DMS153 (cell line): ENCODE data around the gene ST13.
"Not testable (repeated sequence)": the region's sequence is repeated elsewhere in the genome, so short reads cannot be mapped to it uniquely, and the experiment has no call there.

Source experiments
- DNase-seq: peaks from one replicate; lab custom pipeline; 2025; lab: John Stamatoyannopoulos, UW

ST13 gene

GRCh38 chr22:40856513-40857308, at the start of gene ST13, which contains the start of gene XPNPEP3:
ST13 (minus strand) TSS chr22:40856639; CDS start chr22:40856540, 99 bp downstream.
XPNPEP3 (plus strand) TSS chr22:40857148; CDS start chr22:40857182, 34 bp downstream.
- peak; percentile 90 for DNase-seq

- no peak for DNase-seq
Observed at GRCh38 chr22:40904101-40904500, 47.7 kb upstream of the ST13 start.

DNA sequence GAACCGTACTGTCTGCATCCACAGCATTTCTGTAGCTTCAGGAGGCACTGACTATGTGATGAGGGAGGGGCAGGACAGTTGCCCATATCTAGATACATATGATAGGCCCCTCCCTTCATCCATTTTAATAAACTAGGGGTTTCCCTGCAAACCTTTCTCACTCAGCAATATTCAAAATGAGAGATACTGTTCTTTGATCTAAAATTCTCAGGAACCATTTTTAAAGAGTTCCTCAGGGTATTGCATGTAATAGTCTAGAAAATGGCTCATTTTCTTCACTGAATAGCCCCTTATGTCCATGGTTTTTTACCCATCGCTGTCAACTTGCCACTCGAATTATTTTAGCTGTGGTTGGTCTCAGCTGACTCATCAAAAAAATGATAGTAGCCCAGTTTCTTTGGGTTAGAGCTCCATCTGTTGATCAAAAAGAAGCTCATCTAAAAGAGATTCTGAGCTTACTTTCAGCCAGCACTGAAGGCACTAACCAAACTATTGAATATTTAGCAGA, 42.5 kb upstream of the ST13 start:
- peak; percentile 31 for DNase-seq

- DNase-seq, result no peak
Observed at GRCh38 chr22:40894417-40894816, 38.0 kb upstream of the ST13 start.

DNA sequence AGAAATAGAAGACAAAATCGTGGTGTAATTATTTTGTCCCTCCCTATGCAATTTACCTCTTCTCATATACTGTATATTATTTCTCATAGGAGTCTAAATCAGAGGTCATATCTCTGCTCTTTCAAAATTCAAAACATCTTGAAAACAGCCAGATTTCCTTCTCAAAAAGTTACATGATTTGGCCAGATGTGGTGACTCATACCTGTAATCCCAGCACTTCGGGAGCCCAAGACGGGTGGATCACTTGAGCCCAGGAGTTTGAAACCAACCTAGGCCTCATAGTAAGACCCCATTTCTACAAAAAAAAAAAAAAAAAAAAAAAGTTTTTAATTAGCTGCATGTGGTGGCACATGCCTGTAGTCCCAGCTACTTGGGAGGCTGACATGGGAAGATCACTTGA, 34.4 kb upstream of the ST13 start:
- DNase-seq, result no peak

- DNase-seq, result no peak
Observed at GRCh38 chr22:40889116-40889515, 32.7 kb upstream of the ST13 start.

DNA sequence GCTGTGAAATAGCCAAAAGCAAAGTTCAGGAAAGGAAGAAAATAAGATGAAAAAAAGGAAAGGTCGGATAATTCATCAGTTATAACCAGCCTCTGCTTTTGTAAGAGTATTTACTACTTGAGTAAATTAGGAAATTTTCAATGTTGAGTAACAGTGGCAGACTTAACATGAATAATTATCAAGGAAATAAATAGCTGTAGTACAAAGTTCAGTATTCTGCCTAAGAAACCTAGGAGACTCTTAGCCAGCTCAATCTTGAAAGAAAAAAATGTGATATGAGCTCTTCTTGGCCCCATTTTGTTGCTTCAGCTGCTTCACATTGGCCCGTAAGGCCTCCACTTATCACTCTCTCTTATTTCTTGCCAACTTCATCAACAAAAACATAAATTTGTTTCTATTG, 22.5 kb upstream of the ST13 start:
- no peak for DNase-seq

GRCh38 chr22:40877488-40877887, 21.0 kb upstream of the ST13 start:
- no peak for DNase-seq

DNA sequence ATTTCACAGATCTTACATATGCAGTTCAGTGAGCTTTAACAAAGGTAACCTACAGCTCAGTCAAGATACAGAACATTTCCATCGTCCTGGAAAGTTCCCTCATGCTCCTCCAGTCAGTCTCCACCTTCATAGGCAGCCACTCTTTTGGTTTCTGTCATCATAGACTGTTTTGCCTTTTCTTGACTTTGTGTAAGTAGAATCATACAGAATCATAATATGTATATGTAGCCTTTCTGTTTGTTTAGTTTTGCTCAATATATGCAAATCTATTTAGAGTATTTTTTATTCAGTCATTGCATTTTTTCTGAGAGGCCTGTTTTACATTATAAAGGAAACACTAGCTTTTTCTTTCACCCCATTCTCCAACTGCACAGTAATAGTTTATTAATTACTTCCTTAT, 20.5 kb upstream of the ST13 start:
- no peak for DNase-seq

- DNase-seq, result no peak
Observed at GRCh38 chr22:40875111-40875510, 18.7 kb upstream of the ST13 start.

DNA sequence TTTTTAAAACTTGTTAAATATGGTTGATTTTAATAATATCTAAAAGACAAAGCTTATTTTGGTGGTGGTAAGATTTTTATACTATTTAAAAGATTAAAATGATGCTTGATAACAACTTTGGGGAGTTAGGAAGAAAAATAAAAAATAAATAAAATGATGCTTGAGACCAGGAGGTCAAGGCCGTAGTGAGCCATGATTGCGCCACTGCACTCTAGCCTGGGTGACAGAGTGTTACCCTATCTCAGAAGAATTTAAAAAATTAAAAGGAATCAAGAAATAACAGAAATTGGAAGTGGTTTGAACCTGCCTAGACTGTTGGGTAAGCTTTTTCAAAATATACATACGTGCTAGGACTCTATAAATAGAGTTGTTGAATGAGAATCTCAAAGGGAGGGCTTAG, 17.6 kb upstream of the ST13 start:
- no peak for DNase-seq

DNA sequence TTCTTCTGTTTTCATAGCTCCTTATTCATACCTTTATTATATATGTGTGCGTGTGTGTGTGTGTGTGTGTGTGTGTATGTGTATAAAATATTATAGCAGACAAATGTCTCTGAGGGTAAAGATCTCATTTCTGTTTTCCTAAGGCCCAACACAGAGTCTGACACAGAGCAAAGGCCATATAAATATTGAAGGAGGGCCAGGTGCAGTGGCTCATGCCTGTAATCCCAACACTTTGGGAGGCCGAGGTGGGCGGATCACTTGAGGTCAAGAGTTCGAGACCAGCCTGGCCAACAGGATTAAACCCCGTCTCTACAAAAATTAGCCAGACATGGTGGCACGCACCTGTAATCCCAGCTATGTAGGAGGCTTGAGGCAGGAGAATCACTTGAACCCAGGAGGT, 11.9 kb upstream of the ST13 start:
- not testable (repeated sequence) for DNase-seq

DNA sequence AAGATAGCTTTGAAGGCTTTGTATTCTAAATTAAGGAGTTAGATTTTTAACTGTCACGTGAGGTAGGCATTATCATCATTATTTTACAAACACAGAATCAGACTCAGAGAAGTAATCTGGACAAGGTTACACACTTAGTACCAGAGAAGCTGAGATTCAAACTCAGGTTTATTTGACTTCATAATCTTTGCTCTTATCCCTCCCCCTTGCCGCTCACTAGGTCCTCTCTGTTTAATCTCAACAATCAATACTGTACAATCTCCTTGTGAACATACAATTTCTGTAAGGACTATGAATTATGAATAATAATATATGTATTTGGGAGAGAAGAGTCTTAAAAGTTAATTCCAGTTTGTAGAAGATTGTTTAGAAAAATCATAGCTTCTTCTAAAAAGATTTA, 10.7 kb upstream of the ST13 start:
- no peak for DNase-seq

GRCh38 chr22:40862537-40862936, 6.1 kb upstream of the ST13 start:
- no peak for DNase-seq

DNA sequence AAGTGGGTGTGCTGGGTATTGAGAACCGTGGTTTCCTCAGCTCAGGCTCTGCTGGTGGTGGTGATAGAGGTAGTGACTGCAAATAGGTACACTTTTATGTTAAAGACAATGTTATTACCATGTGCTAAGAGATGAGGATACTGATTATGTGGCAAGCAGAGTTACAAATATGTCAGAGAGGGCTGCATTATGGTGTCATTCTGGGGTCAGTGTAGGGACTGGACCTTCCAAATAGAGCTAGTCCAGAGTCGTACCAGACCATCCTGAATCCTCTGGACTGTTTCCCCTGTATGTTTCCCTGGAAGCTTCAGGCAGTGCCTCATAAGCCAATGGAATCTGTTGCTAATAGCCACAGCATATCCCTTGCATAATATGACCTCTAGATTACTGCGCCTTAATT, 5.6 kb upstream of the ST13 start, which contains the start of gene DNAJB7:
Gene DNAJB7 (minus strand): TSS at position 101 of the 400 bp plus-strand sequence. CDS start 119 bp downstream, outside the sequence.
- no peak for DNase-seq

DNA sequence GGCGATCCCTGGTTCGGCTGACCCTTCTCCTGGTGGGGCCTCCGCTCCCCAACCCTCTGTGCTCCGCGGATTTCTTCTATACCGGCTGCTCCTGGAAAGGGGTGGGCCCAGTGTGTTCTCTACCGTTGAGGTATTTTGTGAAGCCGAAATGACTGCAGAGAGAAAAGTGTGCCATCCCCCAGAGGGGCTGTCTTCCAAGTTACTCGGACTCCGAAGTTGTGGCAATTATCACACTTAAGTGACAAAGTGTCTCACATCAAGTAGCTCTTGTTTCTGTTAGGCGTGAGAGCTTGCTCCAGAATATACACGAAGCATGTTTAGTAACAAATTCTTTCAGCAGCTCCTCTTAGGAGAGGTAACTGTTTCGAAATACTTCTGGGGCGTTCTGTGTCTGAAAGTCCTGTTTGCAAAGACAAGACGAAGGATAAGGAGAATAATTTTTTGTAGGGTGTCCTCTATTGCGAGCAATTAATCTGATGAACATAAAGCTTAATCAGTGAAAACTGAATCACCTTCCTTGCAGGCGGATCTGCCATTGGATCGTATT, 943 bp upstream of the ST13 start:
- DNase-seq, result no peak

DNA sequence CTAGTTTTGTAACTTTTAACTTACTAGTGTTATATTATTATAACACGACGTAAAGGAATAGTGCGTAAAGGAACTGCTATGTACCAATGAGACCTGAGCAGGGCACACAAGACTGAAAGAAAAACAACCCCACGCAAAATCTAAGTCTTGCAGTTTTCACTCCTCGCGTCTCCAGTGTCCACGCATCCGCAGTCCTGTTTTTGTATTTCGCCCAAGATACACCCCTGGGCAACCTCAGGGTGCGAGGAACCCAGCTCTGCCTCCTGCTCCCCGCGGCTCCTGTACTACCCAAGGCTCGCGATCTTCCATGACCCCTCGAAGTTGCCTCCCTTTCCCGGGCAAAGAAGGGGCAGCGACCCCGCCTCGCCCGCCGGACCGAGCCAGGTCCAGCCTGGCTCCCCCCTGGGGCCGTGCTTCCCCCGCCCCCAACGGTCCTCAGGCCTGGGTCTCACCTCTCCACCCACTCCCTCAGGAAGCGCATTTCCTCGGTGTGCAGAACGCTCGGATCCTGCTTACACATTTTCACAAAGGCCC, 393 bp downstream of the ST13 start:
- peak; percentile 4 for DNase-seq

DNA sequence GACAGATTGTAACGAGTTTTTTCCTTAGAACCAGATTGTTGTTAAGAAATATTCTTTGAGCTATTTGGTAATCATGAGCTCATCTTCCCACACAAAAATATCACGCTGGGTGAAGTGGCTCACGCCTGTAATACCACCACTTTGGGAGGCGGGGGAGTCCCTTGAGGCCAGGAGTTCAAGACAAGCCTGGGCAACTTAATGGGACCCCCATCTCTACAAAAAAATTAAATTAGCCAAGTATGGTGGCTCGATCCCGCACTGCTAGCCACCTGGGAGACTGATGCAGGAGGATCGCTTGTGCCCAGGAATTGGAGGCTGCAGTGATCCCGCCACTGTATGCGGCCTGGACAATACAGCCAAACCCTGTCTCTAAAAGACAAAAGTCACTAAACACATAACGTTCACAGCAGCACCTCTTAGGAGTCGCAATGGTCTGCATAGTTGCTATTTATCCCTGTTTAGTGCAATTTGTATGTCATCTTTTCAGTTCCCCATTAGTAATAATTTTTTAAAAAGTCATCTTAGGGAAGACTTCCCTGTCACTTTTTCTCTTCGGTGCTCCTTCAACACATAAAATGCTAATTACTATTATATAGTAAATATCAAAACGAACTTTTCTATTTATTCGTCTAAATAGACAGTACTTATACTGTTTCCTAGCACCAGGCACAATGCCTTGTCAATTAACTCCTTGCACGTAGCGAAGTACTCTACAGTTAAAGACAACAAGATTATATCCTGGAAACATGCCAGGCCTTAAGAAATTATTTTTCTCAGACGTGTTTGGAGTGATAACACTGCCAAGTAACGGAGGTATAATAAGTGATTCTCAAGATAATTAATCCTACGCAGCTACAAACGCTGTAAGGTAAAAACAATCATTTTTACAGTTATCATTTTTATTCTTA, 1.1 kb downstream of the ST13 start:
- DNase-seq, result no peak

GRCh38 chr22:40853961-40854360, 2.5 kb downstream of the ST13 start:
- no peak for DNase-seq

- no peak for DNase-seq
Observed at GRCh38 chr22:40853333-40853732, 3.1 kb downstream of the ST13 start.

GRCh38 chr22:40845816-40846215, 10.6 kb downstream of the ST13 start:
- not testable (repeated sequence) for DNase-seq

GRCh38 chr22:40844951-40845350, 11.5 kb downstream of the ST13 start:
- DNase-seq, result no peak
